H9 (cell line): ENCODE measurements around the gene TBC1D10B. TPM values are rescaled to one million over a fixed set of nuclear protein-coding genes. Genes with fewer than 3 reads are reported as not detected.
"Not testable (repeated sequence)": the region's sequence is repeated elsewhere in the genome, so short reads cannot be mapped to it uniquely, and the experiment has no call there.

ENCODE experiments used
- DNase-seq: peaks from one replicate; pipeline ENCODE4 v3.0.0-alpha.2; 2017
- H2AFZ ChIP-seq: one replicate; pipeline ENCODE4 v1.6.1; 2013; ENCODE audit warnings: mild to moderate bottlenecking, low read length, control low read depth, moderate library complexity
- H2AK5ac ChIP-seq: 2 replicates; pipeline ENCODE4 v1.6.1; 2013; ENCODE audit warnings: low read length, control low read depth, mixed read lengths; ENCODE audit not compliant: insufficient read length
- H2BK120ac ChIP-seq: one replicate; pipeline ENCODE4 v1.6.1; 2013; ENCODE audit warnings: low read depth, mild to moderate bottlenecking, low read length, control low read depth, inconsistent platforms; ENCODE audit not compliant: poor library complexity, severe bottlenecking
- H2BK12ac ChIP-seq: 2 replicates; pipeline ENCODE4 v1.6.1; 2013; ENCODE audit warnings: low read length, control low read depth, mixed read lengths, low read depth; ENCODE audit not compliant: insufficient read length
- H2BK15ac ChIP-seq: 2 replicates; pipeline ENCODE4 v1.6.1; 2013; ENCODE audit warnings: low read depth, low read length, control low read depth
- H2BK20ac ChIP-seq: one replicate; pipeline ENCODE4 v1.6.1; 2013; ENCODE audit warnings: low read depth, mild to moderate bottlenecking, low read length, control low read depth, inconsistent platforms; ENCODE audit not compliant: poor library complexity, severe bottlenecking
- H2BK5ac ChIP-seq: 2 replicates; pipeline ENCODE4 v1.6.1; 2013; ENCODE audit warnings: low read length, control low read depth, mixed read lengths; ENCODE audit not compliant: insufficient read length
- H3K14ac ChIP-seq: 2 replicates; pipeline ENCODE4 v1.6.1; 2013; ENCODE audit warnings: low read length, control low read depth; ENCODE audit not compliant: insufficient read depth
- H3K18ac ChIP-seq: 2 replicates; pipeline ENCODE4 v1.6.1; 2013; ENCODE audit warnings: low read depth, mild to moderate bottlenecking, mixed read lengths, low read length, control low read depth; ENCODE audit not compliant: insufficient read length
- H3K23ac ChIP-seq: 2 replicates; pipeline ENCODE4 v1.6.1; 2013; ENCODE audit warnings: low read length, control low read depth, mixed read lengths, low read depth; ENCODE audit not compliant: insufficient read length
- H3K23me2 ChIP-seq: 2 replicates; pipeline ENCODE4 v1.6.1; 2013; ENCODE audit warnings: low read depth, mild to moderate bottlenecking, mixed read lengths, low read length, control low read depth; ENCODE audit not compliant: insufficient read length, poor library complexity, severe bottlenecking
- H3K27ac ChIP-seq: 2 replicates; pipeline ENCODE4 v1.5.1; 2013; ENCODE audit warnings: low read length, control low read depth, mixed read lengths, low read depth; ENCODE audit not compliant: insufficient read length
- H3K27me3 ChIP-seq: 2 replicates; pipeline ENCODE4 v1.6.1; 2013; ENCODE audit warnings: low read length, control low read depth, inconsistent platforms; ENCODE audit not compliant: insufficient read depth
- H3K4ac ChIP-seq: 2 replicates; pipeline ENCODE4 v1.6.1; 2013; ENCODE audit warnings: low read depth, mild to moderate bottlenecking, control low read depth, inconsistent platforms, low read length, moderate library complexity
- H3K4me1 ChIP-seq: 2 replicates; pipeline ENCODE4 v1.6.1; 2013; ENCODE audit warnings: low read length, control low read depth, inconsistent platforms; ENCODE audit not compliant: insufficient read depth
- H3K4me2 ChIP-seq: 2 replicates; pipeline ENCODE4 v1.6.1; 2013; ENCODE audit warnings: low read length, control low read depth, mixed read lengths; ENCODE audit not compliant: insufficient read length, insufficient read depth
- H3K56ac ChIP-seq: 2 replicates; pipeline ENCODE4 v1.6.1; 2013; ENCODE audit warnings: low read depth, mild to moderate bottlenecking, mixed read lengths, low read length, control low read depth; ENCODE audit not compliant: insufficient read length
- H3K79me1 ChIP-seq: 2 replicates; pipeline ENCODE4 v1.6.1; 2013; ENCODE audit warnings: low read depth, mild to moderate bottlenecking, moderate library complexity, low read length, control low read depth, inconsistent platforms; ENCODE audit not compliant: insufficient read depth, poor library complexity, severe bottlenecking
- H3K79me2 ChIP-seq: 2 replicates; pipeline ENCODE4 v1.6.1; 2013; ENCODE audit warnings: low read length, control low read depth, inconsistent platforms; ENCODE audit not compliant: insufficient read depth
- H3K9ac ChIP-seq: 2 replicates; pipeline ENCODE4 v1.6.1; 2013; ENCODE audit warnings: low read length, control low read depth, mixed read lengths; ENCODE audit not compliant: insufficient read length; ENCODE audit errors: extremely low read depth
- H3K9me3 ChIP-seq: one replicate; pipeline ENCODE4 v1.6.1; 2013; ENCODE audit warnings: low read depth, low read length, inconsistent platforms; ENCODE audit not compliant: control insufficient read depth
- H3T11ph ChIP-seq: one replicate; pipeline ENCODE4 v1.6.1; 2013; ENCODE audit warnings: mild to moderate bottlenecking, low read length, control low read depth, inconsistent platforms
- H4K20me1 ChIP-seq: one replicate; pipeline ENCODE4 v1.6.1; 2013; ENCODE audit not compliant: control insufficient read depth, insufficient read length, insufficient read depth
- H4K5ac ChIP-seq: 2 replicates; pipeline ENCODE4 v1.6.1; 2013; ENCODE audit warnings: low read depth, mild to moderate bottlenecking, mixed read lengths, low read length, control low read depth; ENCODE audit not compliant: insufficient read length
- H4K8ac ChIP-seq: replicated peaks from 2 replicates; pipeline ENCODE4 v1.6.1; 2013; ENCODE audit warnings: low read length, control low read depth, mixed read lengths, low read depth; ENCODE audit not compliant: insufficient read length
- H4K91ac ChIP-seq: 2 replicates; pipeline ENCODE4 v1.6.1; 2013; ENCODE audit warnings: low read depth, mild to moderate bottlenecking, moderate library complexity, mixed read lengths, low read length, control low read depth; ENCODE audit not compliant: insufficient read length
- H3K27ac Mint-ChIP-seq, 3 experiments: 2 replicates in 2 of 3; 3 replicates in 1 of 3; pipeline ENCODE4 v1.8.0; 2020 to 2021; ENCODE audit warnings: mixed read lengths in 3 of 3, mild to moderate bottlenecking in 1 of 3, moderate library complexity in 1 of 3
- H3K27me3 Mint-ChIP-seq: 2 replicates; pipeline ENCODE4 v1.8.0; 2021; ENCODE audit warnings: low read depth, mild to moderate bottlenecking, moderate library complexity, mixed read lengths
- H3K36me3 Mint-ChIP-seq, 3 experiments: 2 replicates in 2 of 3; 3 replicates in 1 of 3; pipeline ENCODE4 v1.8.0; 2020 to 2021; ENCODE audit warnings: low read depth in 3 of 3, mixed read lengths in 3 of 3; ENCODE audit not compliant: insufficient read depth in 1 of 3
- H3K4me1 Mint-ChIP-seq, 2 experiments: 2 replicates each; pipeline ENCODE4 v1.8.0; 2020; ENCODE audit warnings: mixed read lengths in 2 of 2
- H3K4me3 Mint-ChIP-seq, 2 experiments: 2 replicates in 1 of 2; 3 replicates in 1 of 2; pipeline ENCODE4 v1.8.0; 2020 to 2021; ENCODE audit warnings: mild to moderate bottlenecking in 2 of 2, mixed read lengths in 2 of 2, moderate library complexity in 1 of 2
- H3K9me3 Mint-ChIP-seq, 2 experiments: 2 replicates in 1 of 2; 3 replicates in 1 of 2; pipeline ENCODE4 v1.8.0; 2020; ENCODE audit warnings: mild to moderate bottlenecking in 2 of 2, mixed read lengths in 2 of 2, moderate library complexity in 1 of 2
- WGBS: extraction: QIAGEN DNeasy Blood & Tissue Kit; methylation state at CpG from one replicate; pipeline ENCODE4 v1.1.7; 2013; ENCODE audit warnings: missing lambda C conversion rate, low lambda C conversion rate, mixed read lengths; ENCODE audit not compliant: insufficient read length; ENCODE audit errors: extremely low coverage; 5-methylcytosine and 5-hydroxymethylcytosine counted together
- total RNA-seq: library from RNA; stranded (reverse); gene quantifications from 2 replicates; pipeline ENCODE4 v1.2.1, GENCODE V29; 2021
- TF ChIP-seq, protein P1 (sequence below): fragments of 200-600 bp; sonication (generic); conservative IDR thresholded peaks from 3 replicates; pipeline ENCODE4 v1.8.0; 2021; ENCODE audit warnings: antibody characterized with exemption, mild to moderate bottlenecking

TBC1D10B gene
- total RNA-seq, 1 experiment from 2014 or later = 25.6 TPM

- peaks cover 9 to 33% (median 20%) of the 10 kb centered on the region in 3 experiments; a peak in 6 of 7 replicates for H3K36me3 Mint-ChIP-seq
- H3K9me3 Mint-ChIP-seq = no peaks in the 10 kb centered on the region; a peak in 1 of 5 replicates
- Histone ChIP-seq H4K20me1 (no peaks in the 10 kb centered on the region), H3K23ac (no peak overlapping the region), H3K9ac (no peak overlapping the region), H3K14ac (no peak overlapping the region), H3K4me1 (no peaks in the 10 kb centered on the region; the same call in 1 of the 2 replicates), H3K27me3 (no peaks in the 10 kb centered on the region), H2BK120ac (no peak overlapping the region), H4K8ac (no peak overlapping the region), H3K56ac (no peak overlapping the region), H2AK5ac (no peak overlapping the region), H2BK12ac (no peak overlapping the region), H2BK15ac (no peak overlapping the region), H3K18ac (no peak overlapping the region), H3K27ac (no peak overlapping the region), H3K4me2 (no peak overlapping the region), H3T11ph (no peak overlapping the region), H2AFZ (no peak overlapping the region), H4K5ac (no peak overlapping the region), H4K91ac (no peak overlapping the region), H3K79me2 (peaks cover 4% of the 10 kb centered on the region; the same call in 1 of the 2 replicates), H3K23me2 (peaks cover 22% of the 10 kb centered on the region), H3K79me1 (no peaks in the 10 kb centered on the region), H2BK20ac (no peak overlapping the region), H2BK5ac (no peak overlapping the region), H3K4ac (no peak overlapping the region), H3K9me3 (no peaks in the 10 kb centered on the region)
- peaks cover 2% of the 10 kb centered on the region for H3K27me3 Mint-ChIP-seq
- no CpG with 5 or more reads among the region's 4 CpGs for WGBS
- H3K4me3 Mint-ChIP-seq = peak overlapping the region; percentile 90 to 91
- no peak for DNase-seq
- H3K27ac Mint-ChIP-seq = no peak overlapping the region
- H3K4me1 Mint-ChIP-seq = peaks cover 34 to 47% of the 10 kb centered on the region in 2 experiments
- TF ChIP-seq, protein P1, sequence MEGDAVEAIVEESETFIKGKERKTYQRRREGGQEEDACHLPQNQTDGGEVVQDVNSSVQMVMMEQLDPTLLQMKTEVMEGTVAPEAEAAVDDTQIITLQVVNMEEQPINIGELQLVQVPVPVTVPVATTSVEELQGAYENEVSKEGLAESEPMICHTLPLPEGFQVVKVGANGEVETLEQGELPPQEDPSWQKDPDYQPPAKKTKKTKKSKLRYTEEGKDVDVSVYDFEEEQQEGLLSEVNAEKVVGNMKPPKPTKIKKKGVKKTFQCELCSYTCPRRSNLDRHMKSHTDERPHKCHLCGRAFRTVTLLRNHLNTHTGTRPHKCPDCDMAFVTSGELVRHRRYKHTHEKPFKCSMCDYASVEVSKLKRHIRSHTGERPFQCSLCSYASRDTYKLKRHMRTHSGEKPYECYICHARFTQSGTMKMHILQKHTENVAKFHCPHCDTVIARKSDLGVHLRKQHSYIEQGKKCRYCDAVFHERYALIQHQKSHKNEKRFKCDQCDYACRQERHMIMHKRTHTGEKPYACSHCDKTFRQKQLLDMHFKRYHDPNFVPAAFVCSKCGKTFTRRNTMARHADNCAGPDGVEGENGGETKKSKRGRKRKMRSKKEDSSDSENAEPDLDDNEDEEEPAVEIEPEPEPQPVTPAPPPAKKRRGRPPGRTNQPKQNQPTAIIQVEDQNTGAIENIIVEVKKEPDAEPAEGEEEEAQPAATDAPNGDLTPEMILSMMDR = no peak
These were observed 26.8 kb upstream of the TBC1D10B start for GRCh38 chr16:30397056-30397455.

GRCh38 chr16:30396627-30397026 is 26.3 kb upstream of the TBC1D10B start:
- not testable (repeated sequence) for H3K9ac ChIP-seq, H2BK5ac ChIP-seq, H3K56ac ChIP-seq, H3K9me3 ChIP-seq, H3K18ac ChIP-seq, H3K9me3 Mint-ChIP-seq, H3K27me3 Mint-ChIP-seq, H2BK15ac ChIP-seq, H3K27ac Mint-ChIP-seq, H4K5ac ChIP-seq, H3K4me1 ChIP-seq, H3K79me1 ChIP-seq, H3K23ac ChIP-seq, H3K4ac ChIP-seq, H2BK20ac ChIP-seq, H3T11ph ChIP-seq, H2BK120ac ChIP-seq, H2AFZ ChIP-seq, H2AK5ac ChIP-seq, H3K27me3 ChIP-seq, H4K20me1 ChIP-seq, H3K79me2 ChIP-seq, H3K14ac ChIP-seq, H2BK12ac ChIP-seq, H4K91ac ChIP-seq, H3K27ac ChIP-seq, H4K8ac ChIP-seq, DNase-seq
- H3K36me3 Mint-ChIP-seq = peaks cover 9 to 33% (median 20%) of the 10 kb centered on the region in 3 experiments; a peak in 6 of 7 replicates
- peak overlapping the region; percentile 90 to 91 for H3K4me3 Mint-ChIP-seq
- H3K4me1 Mint-ChIP-seq = peaks cover 32 to 45% of the 10 kb centered on the region in 2 experiments
- Histone ChIP-seq H3K4me2 (peak overlapping the region; percentile 88), H3K23me2 (peaks cover 22% of the 10 kb centered on the region)
- no CpG with 5 or more reads among the region's 4 CpGs for WGBS
